ENCODE results near the gene TTLL10. TPM values are rescaled to one million over a fixed set of nuclear protein-coding genes. Genes with fewer than 3 reads are reported as not detected.

Gene TTLL10
- polyA plus RNA-seq, 2 of the 4 experiments (the other 2 are of a cell fraction), result not detected

- Histone ChIP-seq H3K27ac (no peak overlapping the region), H3K4me1 (peaks cover 4% of the 10 kb centered on the region; the same call in 1 of the 3 replicates), H3K4me3 (no peak overlapping the region), H3K4me2 (no peak overlapping the region), H3K9me3 (no peaks in the 10 kb centered on the region)
- ChIA-PET POLR2A (no interaction called here), CTCF (interaction anchor here (1.0 to 4.2 kb wide), 4 partner anchors 25 to 107 kb away, joined by 3 to 31 read pairs (median 3); no protein-coding TSS in a partner anchor)
- TF ChIP-seq ZNF302 (CRISPR knock-in tag; IDR thresholded peaks at IDR 0.05) (no peak), PHF8 (IDR thresholded peaks at IDR 0.05; ENCODE audit: borderline replicate concordance, low read depth) (no peak), BHLHE40 (IDR thresholded peaks at IDR 0.05; ENCODE audit: low read depth, low read length) (no peak), ZC3H11A (IDR thresholded peaks at IDR 0.05) (no peak), TFCP2L1 (CRISPR knock-in tag; IDR thresholded peaks at IDR 0.05) (no peak), CEBPB (IDR thresholded peaks at IDR 0.05) (no peak)
- TF ChIP-seq, protein P1, sequence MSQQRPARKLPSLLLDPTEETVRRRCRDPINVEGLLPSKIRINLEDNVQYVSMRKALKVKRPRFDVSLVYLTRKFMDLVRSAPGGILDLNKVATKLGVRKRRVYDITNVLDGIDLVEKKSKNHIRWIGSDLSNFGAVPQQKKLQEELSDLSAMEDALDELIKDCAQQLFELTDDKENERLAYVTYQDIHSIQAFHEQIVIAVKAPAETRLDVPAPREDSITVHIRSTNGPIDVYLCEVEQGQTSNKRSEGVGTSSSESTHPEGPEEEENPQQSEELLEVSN (IDR thresholded peaks at IDR 0.05; ENCODE audit: borderline replicate concordance, low read depth), result no peak
- 94% methylated on average over 20 of the region's 34 CpGs for WGBS (ENCODE audit: missing lambda C conversion rate)
- DNase-seq (ENCODE audit: low read depth in 1 of 2, low spot score in 1 of 2) (no peak), FAIRE-seq (no peak), ATAC-seq (no peak)
These were observed 51.7 kb downstream of the TTLL10 start for GRCh38 chr1:1225238-1225845.

- FAIRE-seq, result no peak
- ChIA-PET CTCF (interaction anchor here (1.3 to 4.2 kb wide), 3 partner anchors 66 to 108 kb away, joined by 3 to 31 read pairs (median 3); no protein-coding TSS in a partner anchor), POLR2A (no interaction called here)
- TF ChIP-seq RAD21 (conservative IDR thresholded peaks at IDR 0.05 in 1 of 2, IDR thresholded peaks at IDR 0.05 in 1 of 2) (no peak), GATA3 (IDR thresholded peaks at IDR 0.05; ENCODE audit: borderline replicate concordance) (no peak), KDM1A (IDR thresholded peaks at IDR 0.05; ENCODE audit: low read depth) (no peak), MYC (IDR thresholded peaks at IDR 0.05; ENCODE audit: borderline replicate concordance, low read length) (no peak), CBX8 (IDR thresholded peaks at IDR 0.05) (no peak), EHMT2 (IDR thresholded peaks at IDR 0.05; ENCODE audit: low read depth) (no peak), NFE2L2 (conservative IDR thresholded peaks at IDR 0.05; ENCODE audit: low read length) (no peak), ZNF302 (CRISPR knock-in tag; IDR thresholded peaks at IDR 0.05) (no peak), HOXB5 (CRISPR knock-in tag; IDR thresholded peaks at IDR 0.05) (no peak), HEYL (CRISPR knock-in tag; IDR thresholded peaks at IDR 0.05) (no peak), NPAS2 (CRISPR knock-in tag; IDR thresholded peaks at IDR 0.05; ENCODE audit: borderline replicate concordance) (no peak), RFX5 (IDR thresholded peaks at IDR 0.05) (no peak), KDM5A (IDR thresholded peaks at IDR 0.05) (no peak), CBX2 (IDR thresholded peaks at IDR 0.05; ENCODE audit: borderline replicate concordance, low read depth) (no peak), CTCF (IDR thresholded peaks at IDR 0.05) (no peak)
- TF ChIP-seq, protein P2, sequence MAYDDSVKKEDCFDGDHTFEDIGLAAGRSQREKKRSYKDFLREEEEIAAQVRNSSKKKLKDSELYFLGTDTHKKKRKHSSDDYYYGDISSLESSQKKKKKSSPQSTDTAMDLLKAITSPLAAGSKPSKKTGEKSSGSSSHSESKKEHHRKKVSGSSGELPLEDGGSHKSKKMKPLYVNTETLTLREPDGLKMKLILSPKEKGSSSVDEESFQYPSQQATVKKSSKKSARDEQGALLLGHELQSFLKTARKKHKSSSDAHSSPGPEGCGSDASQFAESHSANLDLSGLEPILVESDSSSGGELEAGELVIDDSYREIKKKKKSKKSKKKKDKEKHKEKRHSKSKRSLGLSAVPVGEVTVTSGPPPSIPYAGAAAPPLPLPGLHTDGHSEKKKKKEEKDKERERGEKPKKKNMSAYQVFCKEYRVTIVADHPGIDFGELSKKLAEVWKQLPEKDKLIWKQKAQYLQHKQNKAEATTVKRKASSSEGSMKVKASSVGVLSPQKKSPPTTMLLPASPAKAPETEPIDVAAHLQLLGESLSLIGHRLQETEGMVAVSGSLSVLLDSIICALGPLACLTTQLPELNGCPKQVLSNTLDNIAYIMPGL (CRISPR knock-in tag; IDR thresholded peaks at IDR 0.05; ENCODE audit: borderline replicate concordance), result no peak
- TF ChIP-seq, protein P3, sequence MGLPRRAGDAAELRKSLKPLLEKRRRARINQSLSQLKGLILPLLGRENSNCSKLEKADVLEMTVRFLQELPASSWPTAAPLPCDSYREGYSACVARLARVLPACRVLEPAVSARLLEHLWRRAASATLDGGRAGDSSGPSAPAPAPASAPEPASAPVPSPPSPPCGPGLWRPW (IDR thresholded peaks at IDR 0.05), result no peak
- TF ChIP-seq, protein P4, sequence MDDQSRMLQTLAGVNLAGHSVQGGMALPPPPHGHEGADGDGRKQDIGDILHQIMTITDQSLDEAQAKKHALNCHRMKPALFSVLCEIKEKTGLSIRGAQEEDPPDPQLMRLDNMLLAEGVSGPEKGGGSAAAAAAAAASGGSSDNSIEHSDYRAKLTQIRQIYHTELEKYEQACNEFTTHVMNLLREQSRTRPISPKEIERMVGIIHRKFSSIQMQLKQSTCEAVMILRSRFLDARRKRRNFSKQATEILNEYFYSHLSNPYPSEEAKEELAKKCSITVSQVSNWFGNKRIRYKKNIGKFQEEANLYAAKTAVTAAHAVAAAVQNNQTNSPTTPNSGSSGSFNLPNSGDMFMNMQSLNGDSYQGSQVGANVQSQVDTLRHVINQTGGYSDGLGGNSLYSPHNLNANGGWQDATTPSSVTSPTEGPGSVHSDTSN (IDR thresholded peaks at IDR 0.05), result no peak
- Histone ChIP-seq H3K9me3 (no peaks in the 10 kb centered on the region), H3K4me1 (peaks cover 8% of the 10 kb centered on the region; the same call in 1 of the 3 replicates), H3K4me2 (no peak overlapping the region), H3K27ac (no peak overlapping the region), H3K4me3 (no peak overlapping the region)
- WGBS (ENCODE audit: missing lambda C conversion rate), result 95% methylated on average over 17 of the region's 18 CpGs
- ATAC-seq, result no peak
- DNase-seq (ENCODE audit: low read depth in 1 of 2, low spot score in 1 of 2), result no peak
These were observed 52.2 kb downstream of the TTLL10 start for GRCh38 chr1:1225913-1226312.
